Ectodermal cell (in vitro differentiated cells): Measurements from ENCODE around the gene SMURF1.

Experiments
- H3K27ac ChIP-seq: 2 replicates; pipeline ENCODE4 v1.7.0; 2013; ENCODE audit warnings: mild to moderate bottlenecking, low read depth, low read length; ENCODE audit not compliant: insufficient read depth, poor library complexity, severe bottlenecking
- H3K27me3 ChIP-seq: 2 replicates; pipeline ENCODE4 v1.7.0; 2013; ENCODE audit warnings: mild to moderate bottlenecking, low read length; ENCODE audit not compliant: insufficient read depth, control insufficient read depth, poor library complexity, severe bottlenecking
- H3K36me3 ChIP-seq: one replicate; pipeline ENCODE4 v1.7.0; 2013; ENCODE audit warnings: low read length; ENCODE audit not compliant: control insufficient read depth, insufficient read depth
- H3K4me1 ChIP-seq: one replicate; pipeline ENCODE4 v1.7.0; 2013; ENCODE audit warnings: low read length; ENCODE audit not compliant: control insufficient read depth, insufficient read depth
- H3K4me3 ChIP-seq: 2 replicates; pipeline ENCODE4 v1.7.0; 2013; ENCODE audit warnings: low read depth, low read length, control low read depth; ENCODE audit not compliant: insufficient read depth
- H3K9me3 ChIP-seq: 2 replicates; pipeline ENCODE4 v1.7.0; 2013; ENCODE audit warnings: mild to moderate bottlenecking, low read length, moderate library complexity; ENCODE audit not compliant: control insufficient read depth
- WGBS, 2 experiments: methylation state at CpG; one replicate each; pipeline ENCODE4 v1.1.7; 2013; ENCODE audit warnings: missing lambda C conversion rate in 2 of 2; 5-methylcytosine and 5-hydroxymethylcytosine counted together

The SMURF1 gene

DNA sequence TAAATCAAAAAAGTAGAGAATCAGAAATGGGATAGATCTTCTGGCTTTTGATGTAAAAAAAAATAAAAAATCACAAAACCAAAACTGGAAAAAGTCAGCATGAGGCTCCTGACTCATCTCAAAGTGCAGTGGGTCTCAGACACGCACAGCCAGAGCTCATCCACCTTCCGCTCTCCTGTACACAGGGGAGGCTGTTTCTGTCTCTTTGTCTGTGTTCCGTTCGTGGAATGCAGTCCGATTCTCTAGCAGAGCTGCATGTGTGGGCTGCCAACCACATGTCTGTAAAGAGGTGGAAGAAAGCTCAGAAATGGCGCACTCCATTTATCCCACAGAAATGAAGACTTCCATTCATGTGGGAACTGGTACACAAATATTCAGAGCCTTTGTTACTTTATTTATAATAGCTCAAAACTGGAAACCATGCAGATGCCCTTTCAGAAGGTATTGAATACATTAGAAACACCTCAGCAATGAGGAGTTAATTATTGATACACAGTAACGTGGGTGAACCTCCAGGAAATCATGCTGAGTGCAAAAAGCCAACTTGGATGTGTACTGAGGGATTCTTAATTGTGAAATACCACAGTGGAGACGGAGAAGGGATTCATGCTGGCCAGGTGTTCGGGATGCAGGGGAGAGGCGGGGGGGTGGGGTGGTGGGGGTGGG is 142.3 kb downstream of the SMURF1 start:
- Histone ChIP-seq H3K4me1 (no peaks in the 10 kb centered on the region), H3K4me3 (no peak overlapping the region), H3K9me3 (no peaks in the 10 kb centered on the region), H3K36me3 (peaks cover 49% of the 10 kb centered on the region), H3K27me3 (no peaks in the 10 kb centered on the region), H3K27ac (no peak overlapping the region)
- WGBS, 2 experiments = 96 to 97% methylated on average over 10 of the region's 10 CpGs

GRCh38 chr7:99000904-99001465 is 142.9 kb downstream of the SMURF1 start:
- H3K27me3 ChIP-seq = no peaks in the 10 kb centered on the region
- no peaks in the 10 kb centered on the region for H3K4me1 ChIP-seq
- no peak overlapping the region for H3K27ac ChIP-seq
- WGBS, 2 experiments = 95 to 96% methylated on average over 14 of the region's 14 CpGs
- H3K36me3 ChIP-seq = peaks cover 45% of the 10 kb centered on the region
- H3K9me3 ChIP-seq = no peaks in the 10 kb centered on the region
- H3K4me3 ChIP-seq = no peak overlapping the region

DNA sequence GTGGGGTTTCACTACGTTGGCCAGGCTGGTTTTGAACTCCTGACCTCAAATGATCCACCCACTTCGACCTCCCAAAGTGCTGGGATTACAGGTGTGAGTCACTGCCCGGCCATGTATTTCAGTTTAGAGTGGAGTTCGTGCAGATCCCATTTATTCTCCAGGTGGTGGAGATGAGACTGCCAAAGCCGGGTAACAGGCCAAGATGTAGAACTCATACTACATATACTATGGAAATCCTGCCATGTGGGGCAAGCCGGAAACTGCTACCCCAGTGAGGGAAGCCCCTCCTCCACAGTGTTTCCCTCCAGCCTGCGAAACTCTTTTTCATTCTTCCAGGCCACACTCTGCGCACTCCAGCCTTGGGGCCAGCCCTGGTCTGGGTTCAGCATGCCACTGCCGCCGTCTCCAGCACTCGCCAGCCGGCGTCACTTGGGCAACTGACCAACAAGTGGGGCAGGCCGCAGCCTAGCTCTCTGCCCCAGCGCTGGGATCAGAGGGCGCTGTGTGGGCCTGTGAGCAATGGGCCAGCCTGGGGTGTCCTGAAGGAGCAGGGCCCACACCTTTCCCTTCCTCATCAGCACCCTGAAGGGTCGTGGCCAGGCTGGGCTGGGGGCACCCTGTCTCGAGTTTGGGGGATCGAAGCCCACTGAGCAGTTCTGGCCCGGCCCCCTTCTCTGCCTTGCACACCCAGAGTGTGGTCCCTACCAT is 143.6 kb downstream of the SMURF1 start:
- Histone ChIP-seq H3K27me3 (no peaks in the 10 kb centered on the region), H3K4me1 (no peaks in the 10 kb centered on the region), H3K36me3 (peaks cover 40% of the 10 kb centered on the region), H3K4me3 (no peak overlapping the region), H3K27ac (no peak overlapping the region), H3K9me3 (no peaks in the 10 kb centered on the region)
- WGBS, 2 experiments = 95% methylated on average over 20 of the region's 20 CpGs

DNA sequence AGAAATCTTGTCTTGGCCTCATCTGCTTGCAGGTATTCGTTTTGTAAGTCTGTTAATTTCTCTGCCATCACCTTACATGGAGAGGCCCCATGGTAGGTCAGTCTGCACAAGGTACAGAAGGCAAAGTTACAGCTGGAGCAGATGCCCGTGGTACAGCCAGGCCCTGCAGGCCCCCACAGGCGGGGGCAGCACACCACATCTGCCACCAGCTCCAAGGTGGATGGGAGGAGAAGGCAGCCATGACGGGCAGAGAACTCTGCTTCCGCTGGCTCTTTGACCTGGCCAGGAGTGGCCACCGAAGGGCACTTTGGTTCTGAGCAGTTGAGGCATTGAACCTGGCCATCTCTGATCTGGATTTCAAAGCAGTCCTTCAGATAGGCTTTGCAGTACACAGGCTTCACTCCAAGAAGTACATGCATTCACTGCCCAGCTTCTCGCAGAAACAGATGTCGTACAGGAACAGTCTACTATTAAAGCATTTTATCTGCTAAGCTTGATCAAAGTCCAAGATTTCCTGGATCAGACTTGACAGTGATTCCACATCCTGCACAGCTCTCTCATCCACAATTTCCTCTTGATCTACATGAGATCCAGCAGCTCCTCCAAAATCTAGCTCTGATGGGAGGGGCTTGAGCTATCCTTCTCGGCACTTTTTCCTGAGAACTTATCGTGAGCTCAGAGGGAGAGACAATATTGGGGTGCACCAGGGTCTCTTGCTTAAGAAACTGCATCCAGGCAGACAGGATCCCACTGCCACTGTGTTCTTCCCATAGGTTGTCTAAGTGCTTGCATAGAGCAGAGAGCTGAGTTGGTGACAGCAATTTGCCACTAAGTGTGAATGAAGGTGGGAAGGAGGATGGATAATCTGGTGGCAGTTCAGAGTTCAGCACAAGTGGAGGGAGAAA is 144.8 kb downstream of the SMURF1 start:
- H3K4me1 ChIP-seq = no peaks in the 10 kb centered on the region
- H3K27me3 ChIP-seq = no peaks in the 10 kb centered on the region
- 95 to 97% methylated on average over 10 of the region's 10 CpGs for WGBS, 2 experiments
- no peak overlapping the region for H3K27ac ChIP-seq
- no peaks in the 10 kb centered on the region for H3K9me3 ChIP-seq
- H3K36me3 ChIP-seq = peaks cover 36% of the 10 kb centered on the region
- H3K4me3 ChIP-seq = no peak overlapping the region

DNA sequence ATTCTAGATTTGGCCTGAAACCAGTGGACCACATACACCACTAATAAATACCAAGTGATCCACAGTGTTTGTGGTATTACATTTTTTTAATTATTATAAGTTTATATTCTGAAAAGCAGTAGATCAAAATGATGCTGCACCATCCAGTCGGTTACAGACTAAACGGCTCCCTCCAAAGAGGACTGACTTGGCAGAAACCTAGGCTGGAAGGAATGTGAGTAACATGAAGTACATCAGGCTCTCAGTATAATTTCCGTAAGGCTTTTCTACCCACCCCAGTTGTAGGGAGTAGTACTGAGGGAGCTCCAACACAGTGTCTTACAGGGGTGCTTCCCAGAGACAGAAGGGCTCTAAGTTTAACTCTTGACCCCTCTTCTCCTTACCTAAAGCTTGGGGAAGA is 146.1 kb downstream of the SMURF1 start:
- Histone ChIP-seq H3K27me3 (no peaks in the 10 kb centered on the region), H3K36me3 (peaks cover 44% of the 10 kb centered on the region), H3K4me3 (no peak overlapping the region), H3K4me1 (no peaks in the 10 kb centered on the region), H3K9me3 (no peaks in the 10 kb centered on the region), H3K27ac (no peak overlapping the region)
- WGBS, 2 experiments = 94 to 97% methylated on average over 3 of the region's 3 CpGs

DNA sequence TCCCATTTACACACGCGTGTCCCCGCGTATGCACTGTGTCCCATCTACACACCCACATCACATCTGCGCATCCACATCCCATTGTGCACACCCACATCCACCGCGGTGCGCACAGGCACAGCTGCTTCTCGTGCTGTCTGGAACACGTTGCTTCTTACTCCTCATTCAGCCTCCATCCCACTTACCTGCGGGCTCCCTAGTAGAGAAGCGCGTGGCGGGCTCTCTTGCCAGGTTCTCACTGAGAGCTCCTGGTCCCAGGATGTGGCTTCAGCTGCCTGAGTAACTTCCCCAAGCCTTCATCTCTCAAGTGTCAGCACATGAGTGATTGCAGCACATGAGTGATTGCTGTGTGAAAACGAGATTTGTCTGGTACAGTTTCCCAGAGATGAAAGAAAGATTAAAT is 147.8 kb downstream of the SMURF1 start:
- no peaks in the 10 kb centered on the region for H3K27me3 ChIP-seq
- no peak overlapping the region for H3K4me3 ChIP-seq

DNA sequence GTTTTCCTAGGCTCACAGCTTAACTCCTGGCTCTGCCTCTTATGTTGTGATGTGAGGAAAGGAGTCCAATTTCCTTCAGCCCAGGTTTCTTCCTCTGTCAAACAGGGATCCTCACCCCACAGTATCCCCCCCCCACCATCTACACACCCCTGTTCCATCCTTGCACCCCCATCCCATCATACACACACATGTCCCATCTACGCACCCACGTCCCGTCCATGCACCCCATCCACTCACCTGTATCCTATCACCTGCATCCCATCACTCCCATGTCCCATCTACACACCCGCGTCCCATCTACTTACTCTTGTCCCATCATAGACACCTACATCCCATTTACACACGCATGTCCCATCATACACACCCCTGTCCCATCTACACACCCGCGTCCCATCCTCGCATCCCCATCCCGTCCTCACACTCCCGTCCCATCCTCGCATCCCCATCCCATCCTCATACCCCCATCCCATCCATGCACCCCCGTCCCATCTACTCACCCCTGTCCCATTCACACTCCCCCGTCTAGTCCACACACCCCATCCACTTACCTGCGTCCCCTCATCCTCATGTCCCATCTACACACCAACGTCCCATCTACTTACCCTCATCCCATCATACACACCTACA is 148.3 kb downstream of the SMURF1 start:
- 95 to 96% methylated on average over 16 of the region's 16 CpGs for WGBS, 2 experiments
- H3K4me1 ChIP-seq = no peaks in the 10 kb centered on the region
- H3K4me3 ChIP-seq = no peak overlapping the region
- H3K27me3 ChIP-seq = no peaks in the 10 kb centered on the region
- H3K27ac ChIP-seq = no peak overlapping the region
- no peaks in the 10 kb centered on the region for H3K9me3 ChIP-seq
- H3K36me3 ChIP-seq = peaks cover 52% of the 10 kb centered on the region

More for the DNA sequence above, 147.8 kb downstream of the SMURF1 start:
- H3K27ac ChIP-seq = no peak overlapping the region
- 97 to 98% methylated on average over 14 to 15 of the region's 15 CpGs for WGBS, 2 experiments
- H3K4me1 ChIP-seq = no peaks in the 10 kb centered on the region
- H3K9me3 ChIP-seq = no peaks in the 10 kb centered on the region
- H3K36me3 ChIP-seq = peaks cover 53% of the 10 kb centered on the region

- Histone ChIP-seq H3K27me3 (no peaks in the 10 kb centered on the region), H3K36me3 (peaks cover 51% of the 10 kb centered on the region), H3K4me3 (no peak overlapping the region), H3K4me1 (no peaks in the 10 kb centered on the region), H3K27ac (no peak overlapping the region), H3K9me3 (no peaks in the 10 kb centered on the region)
- WGBS, 2 experiments = 97% methylated on average over 13 of the region's 13 CpGs
Observed at GRCh38 chr7:98995111-98995510, 148.8 kb downstream of the SMURF1 start.

GRCh38 chr7:98994046-98994944 is 149.6 kb downstream of the SMURF1 start:
- H3K27me3 ChIP-seq = no peaks in the 10 kb centered on the region
- no peak overlapping the region for H3K27ac ChIP-seq
- H3K36me3 ChIP-seq = peaks cover 59% of the 10 kb centered on the region
- 96 to 97% methylated on average over 34 of the region's 34 CpGs for whole genome bisulfite sequencing, 2 experiments
- H3K9me3 ChIP-seq = no peaks in the 10 kb centered on the region
- H3K4me1 ChIP-seq = no peaks in the 10 kb centered on the region
- no peak overlapping the region for H3K4me3 ChIP-seq
